K562 (cell line): ENCODE data around the gene LRP10. TPM values are rescaled to one million over a fixed set of nuclear protein-coding genes. Genes with fewer than 3 reads are reported as not detected.

Source experiments
- CXXC5 ChIP-seq: fragments of 250-450 bp; sonication (Bioruptor Pico); IDR thresholded peaks from 2 replicates; pipeline ENCODE4 v1.8.0; 2022; ENCODE audit warnings: inconsistent platforms, mild to moderate bottlenecking, moderate library complexity
- HDAC6 ChIP-seq: IDR thresholded peaks from 2 replicates; pipeline ENCODE4 v1.6.1; 2012; ENCODE audit warnings: low read depth, mild to moderate bottlenecking, control low read depth, inconsistent platforms, low read length, moderate library complexity
- HEY1 ChIP-seq: fragments of 250-450 bp; sonication (Bioruptor Pico); IDR thresholded peaks from 2 replicates; pipeline ENCODE4 v1.5.0; 2020; ENCODE audit warnings: mild to moderate bottlenecking, moderate library complexity, borderline replicate concordance
- PHB ChIP-seq: fragments of 250-450 bp; sonication (Bioruptor Pico); IDR thresholded peaks from 2 replicates; pipeline ENCODE4 v1.5.0; 2021
- PHF21A ChIP-seq: fragments of 450-650 bp; IDR thresholded peaks from 2 replicates; pipeline ENCODE4 v1.6.1; 2017; ENCODE audit warnings: low read depth, borderline replicate concordance
- RREB1 ChIP-seq: fragments of 250-450 bp; sonication (Bioruptor Pico); IDR thresholded peaks from 2 replicates; pipeline ENCODE4 v1.4.0; 2020
- USF1 ChIP-seq: sonication (generic); formaldehyde crosslinking; IDR thresholded peaks from 2 replicates; pipeline ENCODE4 v1.9.0; 2022; ENCODE audit warnings: mild to moderate bottlenecking, missing genetic modification reagents
- ZNF407 ChIP-seq: fragments of 450-650 bp; IDR thresholded peaks from 2 replicates; pipeline ENCODE4 v1.6.1; 2016; ENCODE audit warnings: low read depth
- ZNF583 ChIP-seq: fragments of 250-450 bp; sonication (Bioruptor Pico); IDR thresholded peaks from 2 replicates; pipeline ENCODE4 v1.4.0; 2020
- ZNF780A ChIP-seq: fragments of 250-450 bp; sonication (Bioruptor Pico); IDR thresholded peaks from 2 replicates; pipeline ENCODE4 v1.5.0; 2021; ENCODE audit warnings: mild to moderate bottlenecking
- polyA plus RNA-seq, 8 experiments: library from polyadenylated mRNA; depleted of rRNA in 4 of 8; stranded (reverse) in 5 of 8; unstranded in 3 of 8; fragments of >200 nt; fragmentation: Nextera tagmentation in 2 of 8; fragmentation: Illumina TruSeq in 1 of 8; extraction: Ambion mirVana in 2 of 8; extraction: Trizol in 1 of 8; gene quantifications; 2 replicates each; pipeline versions ENCODE4 v1.2.1 to v1.2.3, GENCODE V29; 2011 to 2014; ENCODE audit warnings: inconsistent platforms in 1 of 8, missing spikeins in 1 of 8
- total RNA-seq, 7 experiments: library from RNA; depleted of rRNA in 6 of 7; stranded (reverse); fragments of >200 nt in 6 of 7; fragmentation: Illumina TruSeq in 2 of 7; extraction: Trizol in 2 of 7; gene quantifications; 2 replicates each; pipeline versions ENCODE4 v1.2.1 to v1.2.3, GENCODE V29; 2011 to 2021; ENCODE audit warnings: low replicate concordance in 1 of 7

Gene LRP10
- total and polyA plus RNA-seq, 9 of the 15 experiments (the other 6 are each of a cell fraction or from before 2014, with no cell fraction given), result 1.3 to 45.5 (median 10.9) TPM

- TF ChIP-seq RREB1 (CRISPR knock-in tag) (no peak), USF1 (no peak), ZNF780A (no peak), PHF21A (no peak), ZNF583 (CRISPR knock-in tag) (no peak), HEY1 (CRISPR knock-in tag) (0 out of 2 replicates have a peak, but pooled peaks have one; percentile 46), HDAC6 (no peak), CXXC5 (peak; percentile 85), ZNF407 (0 out of 2 replicates have a peak, but pooled peaks have one; percentile 24), PHB (CRISPR knock-in tag) (no peak)
Measured at GRCh38 chr14:22829661-22830442, 41.7 kb upstream of the LRP10 start, which contains the start of gene MRPL52 (continued).
